ENCODE measurements around the gene CTBS. TPM values are rescaled to one million over a fixed set of nuclear protein-coding genes. Genes with fewer than 3 reads are reported as not detected.
A peak's percentile ranks its signal among the peaks of the same experiment; 100 is the strongest.

Gene CTBS
- 6.8 and 7.4 TPM in 2 replicates for total RNA-seq (2014; rRNA removed; shearing (Covaris generic); ENCODE audit: low replicate concordance)

GRCh38 chr1:84573967-84574842 is at the start of gene CTBS:
TSS of gene CTBS (minus strand) at chr1:84574440. CDS start at chr1:84574415, 25 bp downstream.
- peak within 1 kb of the TSS; percentile 85 for H3K4me3 ChIP-seq
- no peaks in the 10 kb centered on the region for H3K27me3 ChIP-seq
- DNase-seq, result peak; percentile 85
- H3K9me3 ChIP-seq, result no peaks in the 10 kb centered on the region
- H3K36me3 ChIP-seq, result peaks cover 11% of the 10 kb centered on the region

GRCh38 chr1:84621553-84621952 is 47.3 kb upstream of the CTBS start:
- no peaks in the 10 kb centered on the region for H3K9me3 ChIP-seq
- no peak overlapping the region for H3K4me3 ChIP-seq
- no peak for DNase-seq
- no peaks in the 10 kb centered on the region for H3K36me3 ChIP-seq
- no peaks in the 10 kb centered on the region for H3K27me3 ChIP-seq

GRCh38 chr1:84620720-84621313 is 46.6 kb upstream of the CTBS start:
- peak; percentile 85 for DNase-seq
- Histone ChIP-seq H3K36me3 (no peaks in the 10 kb centered on the region), H3K9me3 (0 out of 2 replicates have a peak, but pooled peaks cover 3% of the 10 kb centered on the region), H3K27me3 (no peaks in the 10 kb centered on the region), H3K4me3 (peak overlapping the region; percentile 74)

- DNase-seq, result peak; percentile 72
- Histone ChIP-seq H3K36me3 (no peaks in the 10 kb centered on the region), H3K9me3 (peaks cover 10% of the 10 kb centered on the region), H3K4me3 (no peak overlapping the region; the same call in 1 of the 2 replicates), H3K27me3 (no peaks in the 10 kb centered on the region)
Measured at GRCh38 chr1:84619383-84620102, 45.3 kb upstream of the CTBS start.

- DNase-seq, result no peak
- Histone ChIP-seq H3K36me3 (0 out of 2 replicates have a peak, but pooled peaks cover 4% of the 10 kb centered on the region), H3K9me3 (peaks cover 31% of the 10 kb centered on the region), H3K27me3 (no peaks in the 10 kb centered on the region), H3K4me3 (no peak overlapping the region)
Measured at GRCh38 chr1:84617349-84617748, 43.1 kb upstream of the CTBS start.

- Histone ChIP-seq H3K9me3 (peaks cover 31% of the 10 kb centered on the region), H3K36me3 (0 out of 2 replicates have a peak, but pooled peaks cover 4% of the 10 kb centered on the region), H3K27me3 (no peaks in the 10 kb centered on the region), H3K4me3 (no peak overlapping the region)
- DNase-seq, result no peak
Measured at GRCh38 chr1:84615790-84616189, 41.5 kb upstream of the CTBS start.

GRCh38 chr1:84613887-84614286 is 39.6 kb upstream of the CTBS start:
- DNase-seq, result no peak
- Histone ChIP-seq H3K36me3 (0 out of 2 replicates have a peak, but pooled peaks cover 4% of the 10 kb centered on the region), H3K27me3 (no peaks in the 10 kb centered on the region)

GRCh38 chr1:84613026-84613425 is 38.8 kb upstream of the CTBS start:
- 0 out of 2 replicates have a peak, but pooled peaks cover 4% of the 10 kb centered on the region for H3K36me3 ChIP-seq
- no peak overlapping the region for H3K4me3 ChIP-seq
- no peak for DNase-seq
- H3K27me3 ChIP-seq, result no peaks in the 10 kb centered on the region
- peaks cover 31% of the 10 kb centered on the region for H3K9me3 ChIP-seq

More at GRCh38 chr1:84613887-84614286, 39.6 kb upstream of the CTBS start:
- Histone ChIP-seq H3K4me3 (no peak overlapping the region), H3K9me3 (peaks cover 31% of the 10 kb centered on the region)

- H3K4me3 ChIP-seq, result no peak overlapping the region
- peaks cover 31% of the 10 kb centered on the region for H3K9me3 ChIP-seq
- H3K36me3 ChIP-seq, result 0 out of 2 replicates have a peak, but pooled peaks cover 4% of the 10 kb centered on the region
- H3K27me3 ChIP-seq, result no peaks in the 10 kb centered on the region
- no peak for DNase-seq
Measured at GRCh38 chr1:84611796-84612195, 37.6 kb upstream of the CTBS start.

GRCh38 chr1:84611091-84611490 is 36.9 kb upstream of the CTBS start:
- Histone ChIP-seq H3K27me3 (no peaks in the 10 kb centered on the region), H3K36me3 (0 out of 2 replicates have a peak, but pooled peaks cover 4% of the 10 kb centered on the region), H3K9me3 (peaks cover 29% of the 10 kb centered on the region), H3K4me3 (no peak overlapping the region)
- no peak for DNase-seq

GRCh38 chr1:84606977-84607376 is 32.7 kb upstream of the CTBS start:
- H3K4me3 ChIP-seq, result no peak overlapping the region
- no peaks in the 10 kb centered on the region for H3K27me3 ChIP-seq
- no peaks in the 10 kb centered on the region; the same call in 1 of the 2 replicates for H3K9me3 ChIP-seq
- H3K36me3 ChIP-seq, result no peaks in the 10 kb centered on the region
- DNase-seq, result no peak

GRCh38 chr1:84605157-84605556 is 30.9 kb upstream of the CTBS start:
- no peaks in the 10 kb centered on the region for H3K27me3 ChIP-seq
- H3K4me3 ChIP-seq, result no peak overlapping the region
- H3K36me3 ChIP-seq, result no peaks in the 10 kb centered on the region
- H3K9me3 ChIP-seq, result no peaks in the 10 kb centered on the region; the same call in 1 of the 2 replicates
- no peak for DNase-seq

- DNase-seq, result peak; percentile 93
- H3K9me3 ChIP-seq, result no peaks in the 10 kb centered on the region; the same call in 1 of the 2 replicates
- H3K4me3 ChIP-seq, result peak overlapping the region; percentile 38
- no peaks in the 10 kb centered on the region for H3K36me3 ChIP-seq
- no peaks in the 10 kb centered on the region for H3K27me3 ChIP-seq
Measured at GRCh38 chr1:84603941-84604830, 29.9 kb upstream of the CTBS start.

- H3K9me3 ChIP-seq, result no peaks in the 10 kb centered on the region; the same call in 1 of the 2 replicates
- peak overlapping the region; percentile 38 for H3K4me3 ChIP-seq
- no peaks in the 10 kb centered on the region for H3K27me3 ChIP-seq
- DNase-seq, result peak; percentile 35
- no peaks in the 10 kb centered on the region for H3K36me3 ChIP-seq
Measured at GRCh38 chr1:84603223-84603622, 29.0 kb upstream of the CTBS start.

GRCh38 chr1:84600796-84601195 is 26.6 kb upstream of the CTBS start:
- Histone ChIP-seq H3K27me3 (no peaks in the 10 kb centered on the region), H3K36me3 (no peaks in the 10 kb centered on the region), H3K4me3 (no peak overlapping the region), H3K9me3 (no peaks in the 10 kb centered on the region; the same call in 1 of the 2 replicates)
- no peak for DNase-seq

All from MG63 (cell line).